GM10266 (cell line): ENCODE results near the gene MTA1.

Source experiments
- DNase-seq: peaks from one replicate; pipeline ENCODE4 v3.0.0; 2012; ENCODE audit errors: extremely low spot score
- CTCF ChIP-seq: IDR thresholded peaks from 2 replicates; pipeline ENCODE4 v1.5.1; 2012; ENCODE audit warnings: mild to moderate bottlenecking, low read depth; ENCODE audit not compliant: control insufficient read depth, insufficient read depth; ENCODE audit errors: missing control alignments

Gene MTA1

DNA sequence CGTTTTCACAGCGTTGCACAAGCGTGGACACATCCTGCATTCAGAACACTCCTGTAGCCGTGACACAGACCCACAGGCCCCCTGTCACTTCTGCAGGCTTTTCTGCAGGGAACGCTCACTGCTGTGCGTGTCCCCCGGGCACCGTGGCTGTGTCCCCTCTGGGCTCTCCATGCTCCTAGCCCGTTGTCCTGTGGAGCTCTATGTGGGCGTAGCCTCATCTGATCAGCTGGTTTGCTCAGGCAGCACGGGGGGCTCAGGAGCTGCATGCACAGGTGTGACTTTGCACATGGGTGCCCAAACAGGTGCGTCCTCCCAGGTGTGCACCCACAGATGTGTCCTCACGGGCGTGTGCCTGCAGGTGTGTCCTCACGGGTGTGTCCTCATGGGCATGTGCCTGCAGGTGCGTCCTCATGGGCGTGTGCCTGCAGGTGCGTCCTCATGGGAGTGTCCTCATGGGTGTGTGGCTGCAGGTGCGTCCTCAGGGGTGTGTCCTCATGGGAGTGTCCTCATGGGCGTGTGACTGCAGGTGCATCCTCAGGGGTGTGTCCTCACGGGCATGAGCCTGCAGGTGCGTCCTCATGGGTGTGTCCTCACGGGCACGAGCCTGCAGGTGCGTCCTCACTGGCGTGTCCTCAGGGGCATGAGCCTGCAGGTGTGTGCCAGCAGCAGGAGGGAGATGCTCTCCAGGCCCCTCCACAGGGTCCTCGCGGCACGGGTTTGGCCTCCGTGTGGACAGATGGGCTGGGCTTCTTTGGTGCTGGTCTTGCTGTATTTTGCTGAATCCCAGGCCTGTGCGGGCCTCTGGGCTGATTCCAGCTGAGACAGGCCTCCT is 17.5 kb downstream of the MTA1 start:
- no peak for DNase-seq
- no peak for TF ChIP-seq CTCF

- DNase-seq, result no peak
- TF ChIP-seq CTCF, result no peak
Observed at GRCh38 chr14:105437723-105438500, 18.3 kb downstream of the MTA1 start.

DNA sequence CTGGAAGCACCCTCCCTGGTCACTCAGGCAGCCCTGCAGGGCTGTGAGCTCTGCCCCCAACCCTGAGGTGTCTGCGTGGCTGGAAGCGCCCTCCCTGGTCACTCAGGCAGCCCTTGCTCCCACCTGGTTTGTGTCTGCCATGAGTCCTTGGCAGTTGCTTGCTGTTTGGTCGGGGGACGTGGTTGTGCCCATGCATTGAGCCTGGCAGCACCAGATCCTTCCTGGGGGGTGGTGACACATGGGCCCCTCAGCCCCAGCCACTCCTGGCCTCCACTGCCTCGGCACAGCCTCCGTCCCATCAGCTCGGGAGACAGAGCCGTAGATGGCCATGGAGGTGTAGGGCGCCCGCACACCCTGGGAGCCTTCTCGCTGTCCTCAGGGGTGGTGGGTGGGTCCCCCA is 19.6 kb downstream of the MTA1 start:
- no peak for TF ChIP-seq CTCF
- no peak for DNase-seq

- TF ChIP-seq CTCF, result no peak
- no peak for DNase-seq
Observed at GRCh38 chr14:105439710-105440553, 20.3 kb downstream of the MTA1 start.

GRCh38 chr14:105440554-105440900 is 20.9 kb downstream of the MTA1 start:
- no peak for TF ChIP-seq CTCF
- no peak for DNase-seq

DNA sequence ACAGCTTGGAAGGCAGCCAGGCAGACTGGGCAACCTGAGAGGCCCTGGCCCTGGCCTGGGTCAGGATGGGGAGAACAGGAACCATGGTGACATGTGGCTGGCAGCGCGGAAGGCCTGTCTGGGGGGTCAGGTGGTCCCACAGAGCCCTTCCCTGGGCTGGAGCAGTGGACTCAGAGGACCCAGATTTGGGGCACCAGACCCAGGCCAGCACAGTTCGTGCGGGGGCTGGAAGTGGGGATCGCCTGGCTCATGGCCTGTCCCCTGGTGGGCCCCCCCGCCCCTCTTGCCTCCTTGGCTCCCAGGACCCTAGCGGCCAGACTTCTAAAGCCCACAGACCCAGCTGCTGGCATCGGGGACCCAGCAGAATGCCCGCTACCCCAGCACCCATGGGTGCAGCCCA is 21.4 kb downstream of the MTA1 start:
- TF ChIP-seq CTCF, result no peak
- DNase-seq, result no peak
